Keratinocyte (primary cell): ENCODE data around the gene DNHD1. TPM values are rescaled to one million over a fixed set of nuclear protein-coding genes. Genes with fewer than 3 reads are reported as not detected.

ENCODE experiments used
- DNase-seq: peaks from one replicate; pipeline ENCODE4 v3.0.0-alpha.2; 2011; ENCODE audit warnings: low read depth, missing footprints, low spot score
- FAIRE-seq: peaks from 2 replicates; lab custom pipeline; 2011; peaks lifted over from hg19 to GRCh38; lab: Jason Lieb, UNC
- H2AFZ ChIP-seq: 2 replicates; pipeline ENCODE4 v1.6.0; 2012; ENCODE audit warnings: low read length, control low read depth, inconsistent platforms; ENCODE audit not compliant: control insufficient read depth
- H3K27ac ChIP-seq: 2 replicates; pipeline ENCODE4 v1.5.1; 2011; ENCODE audit warnings: low read length; ENCODE audit not compliant: control insufficient read depth, insufficient read depth
- H3K27me3 ChIP-seq: 3 replicates; pipeline ENCODE4 v1.6.0; 2011; ENCODE audit warnings: low read length; ENCODE audit not compliant: control insufficient read depth, insufficient read depth; ENCODE audit errors: extremely low read depth
- H3K36me3 ChIP-seq, 2 experiments: 2 replicates in 1 of 2; 3 replicates in 1 of 2; pipeline ENCODE4 v1.5.1; 2011; ENCODE audit warnings: low read length in 2 of 2, mild to moderate bottlenecking in 1 of 2; ENCODE audit not compliant: control insufficient read depth in 2 of 2, insufficient read depth in 2 of 2; ENCODE audit errors: extremely low read depth in 1 of 2
- H3K4me1 ChIP-seq: 3 replicates; pipeline ENCODE4 v1.5.1; 2011; ENCODE audit warnings: low read length; ENCODE audit not compliant: control insufficient read depth, insufficient read depth; ENCODE audit errors: extremely low read depth
- H3K4me2 ChIP-seq: 3 replicates; pipeline ENCODE4 v1.6.0; 2011; ENCODE audit warnings: low read depth, low read length; ENCODE audit not compliant: control insufficient read depth, insufficient read depth; ENCODE audit errors: extremely low read depth
- H3K4me3 ChIP-seq, 3 experiments: fragments of 200-600 bp in 1 of 3; sonication (generic) in 1 of 3; 2 replicates in 2 of 3; 3 replicates in 1 of 3; pipeline ENCODE4 v1.5.1; 2011 to 2016; ENCODE audit warnings: low read length in 3 of 3, mild to moderate bottlenecking in 3 of 3, control low read depth in 2 of 3, inconsistent platforms in 1 of 3, low read depth in 1 of 3, mixed read lengths in 1 of 3, mixed run types in 1 of 3, moderate library complexity in 1 of 3; ENCODE audit not compliant: control insufficient read depth in 2 of 3, insufficient read depth in 2 of 3; ENCODE audit errors: extremely low read depth in 1 of 3
- H3K79me2 ChIP-seq: 2 replicates; pipeline ENCODE4 v1.6.0; 2012; ENCODE audit warnings: low read length; ENCODE audit not compliant: control insufficient read depth, insufficient read depth
- H3K9ac ChIP-seq: 3 replicates; pipeline ENCODE4 v1.6.0; 2011; ENCODE audit warnings: low read length; ENCODE audit not compliant: control insufficient read depth, insufficient read depth; ENCODE audit errors: extremely low read depth
- H3K9me1 ChIP-seq: 3 replicates; pipeline ENCODE4 v1.6.0; 2011; ENCODE audit warnings: low read length; ENCODE audit not compliant: control insufficient read depth, insufficient read depth; ENCODE audit errors: extremely low read depth
- H3K9me3 ChIP-seq: 2 replicates; pipeline ENCODE4 v1.5.1; 2012; ENCODE audit warnings: low read depth, low read length; ENCODE audit not compliant: control insufficient read depth
- H4K20me1 ChIP-seq: 3 replicates; pipeline ENCODE4 v1.6.0; 2011; ENCODE audit warnings: low read length; ENCODE audit not compliant: control insufficient read depth, insufficient read depth; ENCODE audit errors: extremely low read depth
- EZH2 ChIP-seq: IDR thresholded peaks from one replicate; pipeline ENCODE4 v1.6.1; 2012; ENCODE audit warnings: inconsistent platforms, mild to moderate bottlenecking, low read length, moderate library complexity
- dilution Hi-C: fragments of 300-500 bp; cut with MboI; formaldehyde crosslinking; loops from one replicate; pipeline ENCODE4 v1.7.0; 2020; ENCODE audit warnings: low sequenced_read_pairs; ENCODE audit not compliant: extremely low pct_ligation_motif_present
- polyA plus RNA-seq, 5 experiments: library from polyadenylated mRNA; depleted of rRNA in 3 of 5; stranded (reverse) in 3 of 5; stranded (forward) in 1 of 5; unstranded in 1 of 5; fragments of >200 nt; gene quantifications; 1 replicate in 1 of 5; 2 replicates in 3 of 5; 3 replicates in 1 of 5; pipeline versions ENCODE4 v1.2.1 to v1.2.3, GENCODE V29; 2011 to 2012; ENCODE audit warnings: missing spikeins in 2 of 5, low read depth in 1 of 5, low replicate concordance in 1 of 5
- TF ChIP-seq, protein P1 (sequence below), 3 experiments: IDR thresholded peaks in 1 of 3; conservative IDR thresholded peaks in 1 of 3; optimal IDR thresholded peaks in 1 of 3; 2 replicates in 2 of 3; 3 replicates in 1 of 3; pipeline versions ENCODE3 to v1.5.1; 2011; ENCODE audit warnings: low read length in 3 of 3, mild to moderate bottlenecking in 3 of 3, moderate library complexity in 2 of 3, control low read depth in 1 of 3, inconsistent platforms in 1 of 3; ENCODE audit not compliant: insufficient read depth in 2 of 3; ENCODE audit errors: extremely low read depth in 1 of 3

DNHD1 gene
- polyA plus RNA-seq, 1 donor (not counting 4 experiments of a cell fraction or from before 2014, with no cell fraction given), result 2.9 TPM

DNA sequence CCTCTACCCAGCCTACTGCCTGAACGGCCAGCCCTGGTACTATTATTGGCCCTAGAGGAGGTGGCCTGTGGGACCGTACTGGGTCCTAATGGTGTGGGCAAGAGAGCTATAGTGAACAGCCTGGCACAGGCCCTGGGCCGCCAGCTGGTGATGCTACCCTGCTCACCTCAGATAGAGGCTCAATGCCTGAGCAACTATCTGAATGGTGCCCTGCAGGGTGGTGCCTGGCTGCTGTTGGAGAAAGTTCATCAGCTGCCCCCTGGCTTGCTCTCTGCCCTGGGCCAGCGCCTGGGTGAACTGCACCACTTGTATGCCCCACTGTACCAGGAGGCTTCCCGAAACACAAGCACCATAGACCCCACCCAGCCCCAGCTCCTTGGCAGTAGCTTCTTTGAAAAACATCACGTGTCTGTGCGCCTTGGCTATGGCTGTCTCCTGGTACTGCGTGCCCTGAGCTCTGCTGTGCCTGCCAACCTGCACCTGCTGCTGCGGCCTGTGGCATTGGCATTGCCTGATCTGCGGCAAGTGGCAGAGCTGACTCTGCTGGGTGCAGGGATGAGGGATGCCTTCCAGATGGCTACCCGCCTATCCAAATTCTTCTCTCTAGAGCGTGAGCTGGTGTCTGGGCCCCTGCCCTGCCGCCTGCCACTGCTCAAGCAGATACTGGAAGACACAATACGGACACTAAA is 49.0 kb downstream of the DNHD1 start:
- Histone ChIP-seq H3K79me2 (no peaks in the 10 kb centered on the region), H2AFZ (no peak overlapping the region), H3K27me3 (no peaks in the 10 kb centered on the region), H3K9me1 (no peaks in the 10 kb centered on the region), H3K4me3 (no peak overlapping the region), H3K4me2 (no peak overlapping the region), H3K4me1 (no peaks in the 10 kb centered on the region), H3K9ac (no peak overlapping the region), H3K36me3 (peaks cover 2 to 8% of the 10 kb centered on the region in 2 experiments), H4K20me1 (no peaks in the 10 kb centered on the region), H3K27ac (no peak overlapping the region), H3K9me3 (no peaks in the 10 kb centered on the region)
- FAIRE-seq, result no peak
- no peak for DNase-seq
- TF ChIP-seq, protein P1, sequence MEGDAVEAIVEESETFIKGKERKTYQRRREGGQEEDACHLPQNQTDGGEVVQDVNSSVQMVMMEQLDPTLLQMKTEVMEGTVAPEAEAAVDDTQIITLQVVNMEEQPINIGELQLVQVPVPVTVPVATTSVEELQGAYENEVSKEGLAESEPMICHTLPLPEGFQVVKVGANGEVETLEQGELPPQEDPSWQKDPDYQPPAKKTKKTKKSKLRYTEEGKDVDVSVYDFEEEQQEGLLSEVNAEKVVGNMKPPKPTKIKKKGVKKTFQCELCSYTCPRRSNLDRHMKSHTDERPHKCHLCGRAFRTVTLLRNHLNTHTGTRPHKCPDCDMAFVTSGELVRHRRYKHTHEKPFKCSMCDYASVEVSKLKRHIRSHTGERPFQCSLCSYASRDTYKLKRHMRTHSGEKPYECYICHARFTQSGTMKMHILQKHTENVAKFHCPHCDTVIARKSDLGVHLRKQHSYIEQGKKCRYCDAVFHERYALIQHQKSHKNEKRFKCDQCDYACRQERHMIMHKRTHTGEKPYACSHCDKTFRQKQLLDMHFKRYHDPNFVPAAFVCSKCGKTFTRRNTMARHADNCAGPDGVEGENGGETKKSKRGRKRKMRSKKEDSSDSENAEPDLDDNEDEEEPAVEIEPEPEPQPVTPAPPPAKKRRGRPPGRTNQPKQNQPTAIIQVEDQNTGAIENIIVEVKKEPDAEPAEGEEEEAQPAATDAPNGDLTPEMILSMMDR (optimal IDR thresholded peaks at IDR 0.05 in 1 of 3, IDR thresholded peaks at IDR 0.05 in 1 of 3, conservative IDR thresholded peaks at IDR 0.05 in 1 of 3; ENCODE audit: extremely low read depth in 1 of 3, insufficient read depth in 2 of 3, low read length in 3 of 3), result no peak
- TF ChIP-seq EZH2, result no peak
- dilution Hi-C loops, result no loop called here

DNA sequence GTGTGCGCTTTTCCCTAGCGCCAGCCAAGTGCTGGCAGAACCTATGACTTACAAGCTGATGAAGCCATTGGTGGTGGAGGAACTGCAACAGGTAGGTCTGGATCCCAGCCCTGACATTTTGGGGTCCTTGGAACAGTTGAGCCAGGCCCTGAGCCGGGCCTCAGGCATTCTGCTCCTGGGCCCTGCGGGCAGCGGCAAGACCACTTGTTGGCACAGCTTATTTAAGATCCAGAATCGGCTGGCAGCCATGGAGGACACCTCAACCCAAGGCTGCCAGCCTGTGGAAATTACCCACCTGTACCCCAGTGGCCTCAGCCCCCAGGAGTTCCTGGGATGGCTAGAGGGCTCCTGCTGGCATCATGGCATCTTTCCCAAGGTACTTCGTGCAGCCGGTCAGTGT is 49.7 kb downstream of the DNHD1 start:
- Histone ChIP-seq H3K9me3 (no peaks in the 10 kb centered on the region), H3K79me2 (no peaks in the 10 kb centered on the region), H3K9me1 (no peaks in the 10 kb centered on the region), H3K36me3 (peaks cover 2 to 8% of the 10 kb centered on the region in 2 experiments), H3K9ac (no peak overlapping the region), H3K27ac (no peak overlapping the region), H2AFZ (no peak overlapping the region), H3K4me3 (no peak overlapping the region), H3K4me1 (no peaks in the 10 kb centered on the region), H4K20me1 (no peaks in the 10 kb centered on the region), H3K27me3 (no peaks in the 10 kb centered on the region), H3K4me2 (no peak overlapping the region)
- FAIRE-seq, result no peak
- DNase-seq, result no peak
- no peak for TF ChIP-seq EZH2
- TF ChIP-seq, protein P1 (optimal IDR thresholded peaks at IDR 0.05 in 1 of 3, IDR thresholded peaks at IDR 0.05 in 1 of 3, conservative IDR thresholded peaks at IDR 0.05 in 1 of 3; ENCODE audit: extremely low read depth in 1 of 3, insufficient read depth in 2 of 3, low read length in 3 of 3), result no peak
- dilution Hi-C loops, result no loop called here
